ENCODE results near the gene MYH9.

Gene MYH9

GRCh38 chr22:36379593-36380361 lies 8.0 kb downstream of the MYH9 start:
- no peaks in the 10 kb centered on the region for H3K9me3 ChIP-seq (ENCODE audit: low read length)
- peak overlapping the region; percentile 83 for H3K27ac ChIP-seq (ENCODE audit: low read depth, low read length)
- no peaks in the 10 kb centered on the region for H3K27me3 ChIP-seq (ENCODE audit: control insufficient read depth in 1 of 2, insufficient read depth in 2 of 2, low read length in 2 of 2)
- peak overlapping the region in 1 of 2 donors; percentile 29 for H3K4me3 ChIP-seq (ENCODE audit: low read depth in 1 of 2, low read length in 2 of 2)
- H3K9ac ChIP-seq (ENCODE audit: low read length), result no peak overlapping the region
- peaks cover 10% of the 10 kb centered on the region for H3K36me3 ChIP-seq (ENCODE audit: insufficient read depth, low read length)
- peaks cover 77% of the 10 kb centered on the region for H3K4me1 ChIP-seq (ENCODE audit: insufficient read depth, low read length)

- Histone ChIP-seq H3K9me3 (ENCODE audit: low read length) (no peaks in the 10 kb centered on the region), H3K27ac (ENCODE audit: low read depth, low read length) (peak overlapping the region; percentile 45), H3K27me3 (ENCODE audit: control insufficient read depth in 1 of 2, insufficient read depth in 2 of 2, low read length in 2 of 2) (no peaks in the 10 kb centered on the region), H3K4me1 (ENCODE audit: insufficient read depth, low read length) (peaks cover 78% of the 10 kb centered on the region), H3K36me3 (ENCODE audit: insufficient read depth, low read length) (peaks cover 12% of the 10 kb centered on the region), H3K9ac (ENCODE audit: low read length) (no peak overlapping the region), H3K4me3 (ENCODE audit: low read depth in 1 of 2, low read length in 2 of 2) (no peak overlapping the region)
These were observed 8.9 kb downstream of the MYH9 start for GRCh38 chr22:36378869-36379217.

DNA sequence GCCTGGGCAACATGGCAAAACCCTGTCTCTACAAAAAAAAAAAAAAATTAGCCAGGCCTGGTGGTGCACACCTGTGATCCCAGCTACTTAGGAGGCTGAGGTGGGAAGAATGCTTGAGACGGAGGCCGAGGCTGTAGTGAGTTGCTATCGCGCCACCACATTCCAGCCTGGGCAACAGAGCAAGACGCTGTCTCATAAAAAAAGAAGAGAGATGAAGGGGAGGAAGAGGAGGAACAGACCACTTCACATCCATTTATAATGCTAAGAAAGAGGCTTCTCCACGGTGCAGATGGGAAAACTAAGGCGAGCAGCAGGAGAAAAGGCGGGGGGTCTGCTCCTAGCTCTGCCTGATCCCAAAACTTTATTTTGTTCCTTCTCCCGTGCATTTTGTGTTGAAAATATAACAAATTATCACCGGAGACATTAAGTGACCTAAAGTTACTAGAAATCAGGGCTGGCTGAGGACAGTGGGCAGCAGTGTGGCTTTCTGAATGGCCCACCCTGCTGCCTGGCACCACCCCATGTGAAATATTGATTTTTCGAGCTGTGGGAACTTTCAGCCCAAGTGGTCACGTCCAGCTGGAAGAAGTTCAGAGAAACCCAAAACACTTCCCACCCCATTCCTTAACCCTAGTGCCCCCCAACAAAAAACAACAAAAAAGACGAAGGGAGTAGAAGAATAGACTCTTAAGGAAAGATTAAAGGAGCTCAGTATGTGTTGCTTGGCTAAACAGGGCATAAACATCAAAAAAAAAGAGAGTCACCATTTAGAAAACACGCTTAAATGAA lies 9.5 kb downstream of the MYH9 start:
- H3K9ac ChIP-seq (ENCODE audit: low read length), result no peak overlapping the region
- no peaks in the 10 kb centered on the region for H3K9me3 ChIP-seq (ENCODE audit: low read length)
- H3K4me1 ChIP-seq (ENCODE audit: insufficient read depth, low read length), result peaks cover 79% of the 10 kb centered on the region
- peak overlapping the region; percentile 45 for H3K27ac ChIP-seq (ENCODE audit: low read depth, low read length)
- H3K36me3 ChIP-seq (ENCODE audit: insufficient read depth, low read length), result peaks cover 12% of the 10 kb centered on the region
- H3K27me3 ChIP-seq (ENCODE audit: control insufficient read depth in 1 of 2, insufficient read depth in 2 of 2, low read length in 2 of 2), result no peaks in the 10 kb centered on the region
- peak overlapping the region in 1 of 2 donors; percentile 33 for H3K4me3 ChIP-seq (ENCODE audit: low read depth in 1 of 2, low read length in 2 of 2)

- Histone ChIP-seq H3K27ac (ENCODE audit: low read depth, low read length) (peak overlapping the region; percentile 73), H3K9me3 (ENCODE audit: low read length) (no peaks in the 10 kb centered on the region), H3K4me1 (ENCODE audit: insufficient read depth, low read length) (peaks cover 84% of the 10 kb centered on the region), H3K36me3 (ENCODE audit: insufficient read depth, low read length) (peaks cover 12% of the 10 kb centered on the region), H3K9ac (ENCODE audit: low read length) (no peak overlapping the region), H3K4me3 (ENCODE audit: low read depth in 1 of 2, low read length in 2 of 2) (no peak overlapping the region), H3K27me3 (ENCODE audit: control insufficient read depth in 1 of 2, insufficient read depth in 2 of 2, low read length in 2 of 2) (no peaks in the 10 kb centered on the region)
These were observed 10.6 kb downstream of the MYH9 start for GRCh38 chr22:36377022-36377631.

GRCh38 chr22:36376265-36376664 lies 11.5 kb downstream of the MYH9 start:
- peak overlapping the region; percentile 73 for H3K27ac ChIP-seq (ENCODE audit: low read depth, low read length)
- H3K27me3 ChIP-seq (ENCODE audit: control insufficient read depth in 1 of 2, insufficient read depth in 2 of 2, low read length in 2 of 2), result no peaks in the 10 kb centered on the region
- H3K4me1 ChIP-seq (ENCODE audit: insufficient read depth, low read length), result peaks cover 86% of the 10 kb centered on the region
- H3K4me3 ChIP-seq (ENCODE audit: low read depth in 1 of 2, low read length in 2 of 2), result no peak overlapping the region
- no peak overlapping the region for H3K9ac ChIP-seq (ENCODE audit: low read length)
- H3K36me3 ChIP-seq (ENCODE audit: insufficient read depth, low read length), result peaks cover 12% of the 10 kb centered on the region
- H3K9me3 ChIP-seq (ENCODE audit: low read length), result no peaks in the 10 kb centered on the region

- peak overlapping the region in 1 of 2 donors; percentile 10 for H3K4me3 ChIP-seq (ENCODE audit: low read depth in 1 of 2, low read length in 2 of 2)
- H3K27ac ChIP-seq (ENCODE audit: low read depth, low read length), result peak overlapping the region; percentile 36
- H3K9ac ChIP-seq (ENCODE audit: low read length), result no peak overlapping the region
- no peaks in the 10 kb centered on the region for H3K9me3 ChIP-seq (ENCODE audit: low read length)
- H3K27me3 ChIP-seq (ENCODE audit: control insufficient read depth in 1 of 2, insufficient read depth in 2 of 2, low read length in 2 of 2), result no peaks in the 10 kb centered on the region
- H3K36me3 ChIP-seq (ENCODE audit: insufficient read depth, low read length), result peaks cover 12% of the 10 kb centered on the region
- H3K4me1 ChIP-seq (ENCODE audit: insufficient read depth, low read length), result peaks cover 86% of the 10 kb centered on the region
These were observed 12.4 kb downstream of the MYH9 start for GRCh38 chr22:36375071-36375980.

DNA sequence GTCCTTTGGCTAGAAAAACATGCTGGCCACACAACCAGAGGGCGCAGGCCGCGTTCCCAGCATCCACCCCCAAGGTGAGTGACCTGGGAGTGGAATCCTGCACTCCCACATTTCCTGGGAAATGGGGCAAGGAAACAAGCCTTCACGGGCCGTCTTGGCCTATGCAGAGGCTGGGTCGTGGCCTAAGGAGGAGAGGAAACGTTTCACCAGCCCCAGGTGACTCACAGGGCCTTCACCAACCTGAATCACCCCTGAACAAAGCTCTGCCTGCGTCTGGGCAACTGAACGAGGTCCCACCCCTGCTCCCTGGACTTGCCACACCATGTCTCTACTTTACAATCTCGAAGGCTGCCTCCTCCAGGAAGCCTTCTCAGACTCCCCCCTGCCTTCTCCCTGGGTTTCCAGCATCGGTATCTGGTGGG lies 13.2 kb downstream of the MYH9 start:
- H3K4me1 ChIP-seq (ENCODE audit: insufficient read depth, low read length), result peaks cover 87% of the 10 kb centered on the region
- peaks cover 8% of the 10 kb centered on the region for H3K36me3 ChIP-seq (ENCODE audit: insufficient read depth, low read length)
- no peaks in the 10 kb centered on the region for H3K27me3 ChIP-seq (ENCODE audit: control insufficient read depth in 1 of 2, insufficient read depth in 2 of 2, low read length in 2 of 2)
- H3K4me3 ChIP-seq (ENCODE audit: low read depth in 1 of 2, low read length in 2 of 2), result peak overlapping the region in 1 of 2 donors; percentile 10
- H3K9me3 ChIP-seq (ENCODE audit: low read length), result no peaks in the 10 kb centered on the region
- no peak overlapping the region for H3K9ac ChIP-seq (ENCODE audit: low read length)
- H3K27ac ChIP-seq (ENCODE audit: low read depth, low read length), result peak overlapping the region; percentile 36

- Histone ChIP-seq H3K4me3 (ENCODE audit: low read depth in 1 of 2, low read length in 2 of 2) (peak overlapping the region in 1 of 2 donors; percentile 38), H3K27ac (ENCODE audit: low read depth, low read length) (peak overlapping the region; percentile 72), H3K27me3 (ENCODE audit: control insufficient read depth in 1 of 2, insufficient read depth in 2 of 2, low read length in 2 of 2) (no peaks in the 10 kb centered on the region)
These were observed 14.5 kb downstream of the MYH9 start for GRCh38 chr22:36373258-36373579.

DNA sequence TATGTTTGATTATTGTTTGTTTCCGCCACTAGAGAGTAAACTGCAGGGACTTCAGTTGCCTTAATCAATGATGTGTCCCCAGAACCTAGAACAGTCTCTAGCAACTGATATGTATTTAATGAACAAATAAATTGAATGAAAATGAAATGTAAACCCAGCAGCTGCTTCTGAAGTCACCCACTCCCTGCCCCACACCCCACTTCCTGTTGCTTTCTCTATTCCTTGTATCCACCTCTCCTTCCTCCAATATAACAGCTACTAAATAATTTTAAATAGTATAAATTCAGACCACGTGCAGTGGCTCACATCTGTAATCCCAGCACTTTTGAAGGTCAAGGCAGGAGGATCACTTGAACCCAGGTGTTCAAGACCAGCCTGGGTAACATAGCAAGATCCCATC lies 15.8 kb downstream of the MYH9 start:
- Histone ChIP-seq H3K4me1 (ENCODE audit: insufficient read depth, low read length) (peaks cover 95% of the 10 kb centered on the region), H3K36me3 (ENCODE audit: insufficient read depth, low read length) (peaks cover 16% of the 10 kb centered on the region), H3K4me3 (ENCODE audit: low read depth in 1 of 2, low read length in 2 of 2) (no peak overlapping the region), H3K9me3 (ENCODE audit: low read length) (no peaks in the 10 kb centered on the region), H3K9ac (ENCODE audit: low read length) (peak overlapping the region; percentile 10), H3K27me3 (ENCODE audit: control insufficient read depth in 1 of 2, insufficient read depth in 2 of 2, low read length in 2 of 2) (no peaks in the 10 kb centered on the region), H3K27ac (ENCODE audit: low read depth, low read length) (peak overlapping the region; percentile 72)

More at GRCh38 chr22:36373258-36373579, 14.5 kb downstream of the MYH9 start:
- Histone ChIP-seq H3K9ac (ENCODE audit: low read length) (peak overlapping the region; percentile 77), H3K9me3 (ENCODE audit: low read length) (no peaks in the 10 kb centered on the region), H3K36me3 (ENCODE audit: insufficient read depth, low read length) (peaks cover 9% of the 10 kb centered on the region), H3K4me1 (ENCODE audit: insufficient read depth, low read length) (peaks cover 89% of the 10 kb centered on the region)

DNA sequence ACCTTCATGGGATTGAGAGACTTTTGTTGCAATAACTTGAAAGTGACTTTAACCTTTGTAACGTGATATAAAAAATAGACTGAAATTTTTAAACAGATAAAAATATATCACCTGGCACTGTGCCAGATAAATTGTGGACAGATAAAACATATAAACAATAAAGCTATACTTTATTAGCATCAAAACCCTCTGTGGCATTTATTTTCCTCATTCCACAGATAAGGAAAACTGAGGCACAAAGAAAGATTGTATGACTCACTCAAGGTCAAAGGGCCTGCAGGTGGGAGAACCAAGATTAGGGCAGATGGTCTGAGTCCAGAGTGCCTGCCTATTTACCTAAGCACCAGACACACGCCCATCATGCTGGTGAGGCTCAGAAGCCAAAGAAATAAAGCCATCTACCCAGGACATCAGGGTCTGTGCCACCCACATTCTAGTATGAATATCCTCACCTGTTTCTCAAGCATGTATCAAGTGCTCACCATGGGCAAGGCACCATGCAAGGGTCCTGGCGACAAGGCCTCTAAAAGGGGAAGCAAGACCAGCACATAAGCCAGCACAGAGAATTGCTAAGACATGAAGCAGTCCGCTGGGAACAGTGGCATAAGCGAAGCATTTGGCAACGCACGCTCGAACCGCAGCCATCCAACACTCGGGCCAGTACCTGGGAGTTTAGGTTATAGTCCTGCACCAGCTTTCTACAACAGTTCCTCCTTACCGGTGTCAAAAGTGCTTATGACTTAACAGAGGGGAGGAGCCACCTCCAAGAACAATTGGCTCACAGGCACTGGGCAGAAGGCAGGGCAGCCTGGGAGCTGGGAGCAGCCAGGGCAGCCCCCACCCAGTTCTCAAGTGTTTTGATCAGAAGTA lies 17.6 kb downstream of the MYH9 start:
- Histone ChIP-seq H3K4me3 (ENCODE audit: low read depth in 1 of 2, low read length in 2 of 2) (peak overlapping the region in 1 of 2 donors; percentile 39), H3K4me1 (ENCODE audit: insufficient read depth, low read length) (peaks cover 97% of the 10 kb centered on the region), H3K9me3 (ENCODE audit: low read length) (no peaks in the 10 kb centered on the region), H3K27ac (ENCODE audit: low read depth, low read length) (peak overlapping the region; percentile 72), H3K27me3 (ENCODE audit: control insufficient read depth in 1 of 2, insufficient read depth in 2 of 2, low read length in 2 of 2) (no peaks in the 10 kb centered on the region), H3K36me3 (ENCODE audit: insufficient read depth, low read length) (peaks cover 16% of the 10 kb centered on the region), H3K9ac (ENCODE audit: low read length) (peak overlapping the region; percentile 84)
